CD14-positive monocyte (primary cell): ENCODE measurements around the gene FHIT. TPM values are rescaled to one million over a fixed set of nuclear protein-coding genes. Genes with fewer than 3 reads are reported as not detected.

Experiments
- DNase-seq, 3 donors: peaks; one replicate each; pipeline ENCODE4 v3.0.0-alpha.2; 2011 to 2022
- H2AFZ ChIP-seq: 2 replicates; pipeline ENCODE4 v1.6.0; 2012; ENCODE audit warnings: mild to moderate bottlenecking, low read depth, low read length, inconsistent platforms; ENCODE audit not compliant: insufficient read depth, poor library complexity, severe bottlenecking
- H3K27ac ChIP-seq, 2 donors: 1 replicate in 1 of 2; 2 replicates in 1 of 2; pipeline ENCODE4 v1.5.1; 2012 to 2013; ENCODE audit warnings: low read length in 2 of 2, control low read depth in 1 of 2, inconsistent platforms in 1 of 2, low read depth in 1 of 2, mild to moderate bottlenecking in 1 of 2
- H3K27me3 ChIP-seq, 2 donors: one replicate each; pipeline versions ENCODE4 v1.6.0 to v1.6.1; 2011 to 2013; ENCODE audit warnings: low read length in 2 of 2; ENCODE audit not compliant: control insufficient read depth in 2 of 2, insufficient read depth in 2 of 2
- H3K36me3 ChIP-seq, 2 donors: replicated peaks in 1 of 2; 1 replicate in 1 of 2; 2 replicates in 1 of 2; pipeline versions ENCODE4 v1.5.1 to v1.6.1; 2012 to 2013; ENCODE audit warnings: low read length in 2 of 2, control low read depth in 1 of 2, inconsistent platforms in 1 of 2, mild to moderate bottlenecking in 1 of 2; ENCODE audit not compliant: insufficient read depth in 2 of 2, control insufficient read depth in 1 of 2
- H3K4me1 ChIP-seq, 2 donors: 1 replicate in 1 of 2; 2 replicates in 1 of 2; pipeline versions ENCODE4 v1.5.1 to v1.6.1; 2012 to 2013; ENCODE audit warnings: low read length in 2 of 2, control low read depth in 1 of 2, inconsistent platforms in 1 of 2, mild to moderate bottlenecking in 1 of 2, moderate library complexity in 1 of 2; ENCODE audit not compliant: insufficient read depth in 2 of 2, control insufficient read depth in 1 of 2
- H3K4me2 ChIP-seq: replicated peaks from 2 replicates; pipeline ENCODE3; 2012; ENCODE audit warnings: low read length, moderate library complexity, mild to moderate bottlenecking; ENCODE audit not compliant: poor library complexity, severe bottlenecking; ENCODE audit errors: extremely low read depth
- H3K4me3 ChIP-seq, 3 experiments: fragments of 200-600 bp in 1 of 3; sonication (generic) in 1 of 3; replicated peaks in 1 of 3; 1 replicate in 2 of 3; 2 replicates in 1 of 3; pipeline ENCODE4 v1.5.1; 2011 to 2013; ENCODE audit warnings: low read length in 3 of 3, mild to moderate bottlenecking in 3 of 3, control low read depth in 2 of 3, low read depth in 2 of 3, inconsistent platforms in 1 of 3, moderate library complexity in 1 of 3
- H3K79me2 ChIP-seq: 2 replicates; pipeline ENCODE4 v1.6.0; 2012; ENCODE audit warnings: mild to moderate bottlenecking, control low read depth, inconsistent platforms, low read length, moderate library complexity; ENCODE audit not compliant: insufficient read depth
- H3K9ac ChIP-seq: 2 replicates; pipeline ENCODE4 v1.6.0; 2017; ENCODE audit warnings: low read length, mild to moderate bottlenecking; ENCODE audit not compliant: insufficient read depth, poor library complexity, severe bottlenecking
- H3K9me3 ChIP-seq, 2 donors: replicated peaks in 1 of 2; 1 replicate in 1 of 2; 2 replicates in 1 of 2; pipeline versions ENCODE4 v1.5.1 to v1.6.1; 2012 to 2013; ENCODE audit warnings: low read length in 2 of 2, control low read depth in 1 of 2; ENCODE audit not compliant: control insufficient read depth in 1 of 2, insufficient read depth in 1 of 2
- H4K20me1 ChIP-seq: 2 replicates; pipeline ENCODE4 v1.6.0; 2012; ENCODE audit warnings: mild to moderate bottlenecking, low read length, control low read depth, moderate library complexity; ENCODE audit not compliant: insufficient read depth
- H3K27ac Mint-ChIP-seq, 7 donors: one replicate each; pipeline ENCODE4 v1.8.0; 2020; ENCODE audit warnings: mild to moderate bottlenecking in 7 of 7, mixed read lengths in 7 of 7, moderate library complexity in 6 of 7, inconsistent platforms in 2 of 7
- H3K27me3 Mint-ChIP-seq, 3 donors: one replicate each; pipeline ENCODE4 v1.8.0; 2021 to 2022; ENCODE audit warnings: low read depth in 3 of 3, mild to moderate bottlenecking in 3 of 3, mixed read lengths in 3 of 3, moderate library complexity in 3 of 3, inconsistent platforms in 1 of 3
- H3K36me3 Mint-ChIP-seq, 2 donors: one replicate each; pipeline ENCODE4 v1.8.0; 2020; ENCODE audit warnings: mixed read lengths in 2 of 2, inconsistent platforms in 1 of 2, mild to moderate bottlenecking in 1 of 2
- H3K4me1 Mint-ChIP-seq: one replicate; pipeline ENCODE4 v1.8.0; 2020; ENCODE audit warnings: mild to moderate bottlenecking, mixed read lengths
- H3K4me3 Mint-ChIP-seq, 2 donors: one replicate each; pipeline ENCODE4 v1.8.0; 2020; ENCODE audit warnings: mild to moderate bottlenecking in 2 of 2, mixed read lengths in 2 of 2, moderate library complexity in 1 of 2
- H3K9me3 Mint-ChIP-seq, 7 donors: one replicate each; pipeline ENCODE4 v1.8.0; 2020 to 2022; ENCODE audit warnings: mixed read lengths in 7 of 7, mild to moderate bottlenecking in 6 of 7, moderate library complexity in 6 of 7, inconsistent platforms in 2 of 7
- WGBS: methylation state at CpG from one replicate; pipeline ENCODE4 v1.1.5; 2013; ENCODE audit warnings: missing lambda C conversion rate; ENCODE audit not compliant: insufficient coverage; 5-methylcytosine and 5-hydroxymethylcytosine counted together
- intact Hi-C, 2 donors: fragments of 100-400 bp; cut with micrococcal nuclease; formaldehyde crosslinking; loops; one replicate each; pipeline versions ENCODE4 v1.15.0 to v1.15.1; 2023
- polyA plus RNA-seq, 3 donors: library from polyadenylated mRNA; depleted of rRNA in 1 of 3; unstranded in 2 of 3; stranded (reverse) in 1 of 3; fragments of 300-500 nt in 2 of 3; fragments of >200 nt in 1 of 3; fragmentation: Illumina TruSeq in 2 of 3; gene quantifications; 1 replicate in 2 of 3; 2 replicates in 1 of 3; pipeline ENCODE4 v1.2.3, GENCODE V29; 2012 to 2021
- TF ChIP-seq, protein P1 (sequence below): fragments of 200-600 bp; IDR thresholded peaks from one replicate; pipeline ENCODE4 v1.8.0; 2022; ENCODE audit warnings: antibody characterized with exemption, mild to moderate bottlenecking

FHIT gene
- polyA plus RNA-seq, 3 donors = 1.7 to 3.4 (median 3.2) TPM

DNA sequence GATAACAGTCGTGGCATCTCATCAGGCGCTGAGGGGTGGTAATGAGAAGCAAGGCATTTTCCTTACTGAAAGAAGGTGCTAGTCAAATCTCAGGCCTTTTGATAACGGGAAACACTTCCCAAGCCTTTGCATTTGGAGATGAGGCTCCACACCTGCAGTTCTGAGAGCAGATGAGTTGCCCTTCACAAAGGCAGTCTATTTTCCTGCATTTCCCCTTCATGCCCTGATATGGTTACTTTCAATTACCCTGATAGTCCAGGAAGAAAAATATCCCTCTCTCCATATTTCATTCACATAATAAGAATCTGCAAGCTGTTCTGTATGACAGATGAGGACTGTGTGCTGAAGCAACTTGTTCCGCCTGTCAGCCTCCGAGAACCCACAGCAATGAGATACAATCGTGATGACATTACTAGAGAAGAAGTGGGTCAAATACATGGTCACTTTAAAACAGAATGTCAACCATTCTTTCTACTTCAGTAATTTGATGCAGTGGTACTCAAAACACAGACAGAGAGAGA, 25.0 kb downstream of the FHIT start:
- H3K9me3 Mint-ChIP-seq = peaks cover 0 to 3% (median 0%) of the 10 kb centered on the region in 7 donors
- no peaks in the 10 kb centered on the region for H3K9me3 ChIP-seq

DNA sequence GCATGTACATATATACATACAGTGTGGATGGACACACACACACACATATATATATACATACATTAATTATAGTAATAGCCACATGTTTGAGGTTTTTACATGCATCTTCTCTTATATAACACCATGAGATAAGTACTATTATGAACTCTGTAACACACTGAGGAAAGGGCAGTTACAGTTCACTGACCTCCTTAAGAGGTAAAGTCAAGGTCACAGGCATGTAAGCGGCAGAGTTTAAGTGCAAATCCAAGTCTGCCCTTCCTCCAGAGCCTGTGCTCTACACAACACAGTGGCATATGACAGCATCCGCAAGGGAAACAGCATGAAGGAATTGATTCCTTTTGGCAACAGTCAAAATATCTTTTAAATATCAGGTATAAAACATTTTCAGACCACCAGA, 26.4 kb downstream of the FHIT start:
- H3K27me3 ChIP-seq = no peaks in the 10 kb centered on the region
- Mint-ChIP-seq H3K27ac (no peak overlapping the region), H3K4me1 (no peaks in the 10 kb centered on the region), H3K27me3 (no peaks in the 10 kb centered on the region), H3K36me3 (no peaks in the 10 kb centered on the region), H3K9me3 (peaks cover 0 to 3% (median 0%) of the 10 kb centered on the region in 7 donors), H3K4me3 (no peak overlapping the region)
- no peak for DNase-seq
- no peak overlapping the region for H3K9ac ChIP-seq
- H3K4me2 ChIP-seq = no peak overlapping the region
- H4K20me1 ChIP-seq = no peaks in the 10 kb centered on the region
- H3K4me1 ChIP-seq = no peaks in the 10 kb centered on the region
- WGBS = no CpG with 5 or more reads among the region's 2 CpGs
- H3K79me2 ChIP-seq = no peaks in the 10 kb centered on the region
- H3K9me3 ChIP-seq = no peaks in the 10 kb centered on the region
- TF ChIP-seq, protein P1, sequence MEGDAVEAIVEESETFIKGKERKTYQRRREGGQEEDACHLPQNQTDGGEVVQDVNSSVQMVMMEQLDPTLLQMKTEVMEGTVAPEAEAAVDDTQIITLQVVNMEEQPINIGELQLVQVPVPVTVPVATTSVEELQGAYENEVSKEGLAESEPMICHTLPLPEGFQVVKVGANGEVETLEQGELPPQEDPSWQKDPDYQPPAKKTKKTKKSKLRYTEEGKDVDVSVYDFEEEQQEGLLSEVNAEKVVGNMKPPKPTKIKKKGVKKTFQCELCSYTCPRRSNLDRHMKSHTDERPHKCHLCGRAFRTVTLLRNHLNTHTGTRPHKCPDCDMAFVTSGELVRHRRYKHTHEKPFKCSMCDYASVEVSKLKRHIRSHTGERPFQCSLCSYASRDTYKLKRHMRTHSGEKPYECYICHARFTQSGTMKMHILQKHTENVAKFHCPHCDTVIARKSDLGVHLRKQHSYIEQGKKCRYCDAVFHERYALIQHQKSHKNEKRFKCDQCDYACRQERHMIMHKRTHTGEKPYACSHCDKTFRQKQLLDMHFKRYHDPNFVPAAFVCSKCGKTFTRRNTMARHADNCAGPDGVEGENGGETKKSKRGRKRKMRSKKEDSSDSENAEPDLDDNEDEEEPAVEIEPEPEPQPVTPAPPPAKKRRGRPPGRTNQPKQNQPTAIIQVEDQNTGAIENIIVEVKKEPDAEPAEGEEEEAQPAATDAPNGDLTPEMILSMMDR = no peak
- no peaks in the 10 kb centered on the region for H3K36me3 ChIP-seq
- H3K4me3 ChIP-seq = no peak overlapping the region
- intact Hi-C loops = no loop called here
- no peak overlapping the region for H2AFZ ChIP-seq
- H3K27ac ChIP-seq = no peak overlapping the region

More for the DNA sequence above, 25.0 kb downstream of the FHIT start:
- WGBS = 93% methylated on average over 3 of the region's 6 CpGs
- Histone ChIP-seq H2AFZ (no peak overlapping the region), H3K9ac (no peak overlapping the region), H3K36me3 (no peaks in the 10 kb centered on the region), H3K27me3 (no peaks in the 10 kb centered on the region), H3K27ac (no peak overlapping the region), H3K4me1 (no peaks in the 10 kb centered on the region), H3K4me3 (no peak overlapping the region), H3K79me2 (no peaks in the 10 kb centered on the region), H3K4me2 (no peak overlapping the region), H4K20me1 (no peaks in the 10 kb centered on the region)
- no peaks in the 10 kb centered on the region for H3K27me3 Mint-ChIP-seq
- H3K36me3 Mint-ChIP-seq = no peaks in the 10 kb centered on the region
- H3K4me3 Mint-ChIP-seq = no peak overlapping the region
- no peak overlapping the region for H3K27ac Mint-ChIP-seq
- no peaks in the 10 kb centered on the region for H3K4me1 Mint-ChIP-seq
- no peak for DNase-seq
- intact Hi-C loops = no loop called here
- TF ChIP-seq, protein P1 = no peak
